ENCODE data around the gene MAP3K3. TPM values are rescaled to one million over a fixed set of nuclear protein-coding genes. Genes with fewer than 3 reads are reported as not detected.
A peak's percentile ranks its signal among the peaks of the same experiment; 100 is the strongest.

MAP3K3 gene
- total and polyA plus RNA-seq, 7 experiments from 2014 or later: 29.4 to 105 (median 81.0) TPM

DNA sequence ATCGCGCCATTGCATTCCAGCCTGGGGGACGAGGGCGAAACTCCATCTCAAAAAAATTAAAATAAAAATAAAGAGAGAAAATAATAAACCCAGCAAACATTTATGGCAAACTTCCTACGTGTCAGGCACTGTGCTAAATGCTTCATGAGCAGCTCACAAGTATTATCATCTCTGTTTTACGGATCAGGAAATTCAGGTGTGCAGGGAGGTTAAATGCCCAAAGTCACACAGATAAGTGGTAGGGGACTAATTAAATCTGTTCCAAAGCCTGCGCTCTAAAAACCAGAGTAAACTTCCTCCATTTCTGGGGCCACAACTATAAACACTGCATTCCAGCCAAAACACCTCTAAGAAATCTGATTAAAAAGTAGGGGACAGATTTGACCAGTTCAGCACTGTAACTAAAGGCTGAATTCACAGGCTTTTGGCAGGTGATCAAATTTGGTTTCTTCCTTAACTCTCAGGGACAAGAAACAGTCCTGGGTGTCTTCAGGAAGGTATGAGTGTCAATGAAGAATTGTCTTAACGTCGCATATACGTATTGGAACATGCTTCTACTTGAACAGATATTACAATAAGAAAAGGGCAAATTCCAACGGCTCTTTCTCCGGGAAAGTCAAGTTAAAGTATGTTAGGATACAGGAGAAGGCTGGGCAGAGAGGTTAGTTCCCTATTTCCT is 118.4 kb downstream of the MAP3K3 start:
- peak overlapping the region; percentile 96 for H3K27ac ChIP-seq (ENCODE audit: low read depth, low read length)
- peaks cover 0 to 8% of the 10 kb centered on the region in 2 donors for H3K4me1 ChIP-seq (ENCODE audit: control insufficient read depth in 2 of 2, insufficient read depth in 2 of 2, low read length in 2 of 2)
- H3K27me3 Mint-ChIP-seq: no peaks in the 10 kb centered on the region
- peaks cover 0 to 4% (median 0%) of the 10 kb centered on the region in 5 donors for H3K36me3 Mint-ChIP-seq
- ChIA-PET POLR2A (interaction anchor here (0.9 to 9.0 kb wide), 10 partner anchors 10 to 147 kb away, joined by 3 to 129 read pairs (median 5); partner anchors contain the start of genes CCDC47, DDX42, LIMD2 and MAP3K3), CTCF (interaction anchor here (0.8 to 0.9 kb wide), 3 partner anchors 30 to 90 kb away, joined by 3 to 4 read pairs (median 3); no protein-coding TSS in a partner anchor)
- intact Hi-C loops (cut with micrococcal nuclease): loop anchor here (1.0 to 2.0 kb wide), 9 partner anchors 12 to 190 kb away; partner anchors contain the start of genes CCDC47 (in 2 of the 2), DCAF7 (in 2 of the 2), FTSJ3 (in 2 of the 2) and MAP3K3 (in 2 of the 2)
- H3K36me3 ChIP-seq (ENCODE audit: control insufficient read depth in 2 of 3, insufficient read depth in 3 of 3, low read length in 3 of 3): peaks cover 0 to 1% (median under 1%) of the 10 kb centered on the region in 3 experiments
- DNase-seq (peak in 4 of 9 donors; percentile 9 to 19 (median 14)), ATAC-seq (no peak)
- no peaks in the 10 kb centered on the region for H3K27me3 ChIP-seq (ENCODE audit: control insufficient read depth in 2 of 2, insufficient read depth in 2 of 2, low read length in 2 of 2)
- peak overlapping the region; percentile 88 to 99 (median 93) for H3K27ac Mint-ChIP-seq
- peaks cover 0 to under 1% (median 0%) of the 10 kb centered on the region in 11 donors for H3K9me3 Mint-ChIP-seq
- no peaks in the 10 kb centered on the region for H3K9me3 ChIP-seq (ENCODE audit: control insufficient read depth in 2 of 3, low read length in 3 of 3)
- peak overlapping the region; percentile 74 for H3K4me3 ChIP-seq (ENCODE audit: low read length)
- H3K4me1 Mint-ChIP-seq: peaks cover 6 to 35% (median 24%) of the 10 kb centered on the region in 7 donors
- peak overlapping the region; percentile 83 to 98 (median 89) for H3K4me3 Mint-ChIP-seq

DNA sequence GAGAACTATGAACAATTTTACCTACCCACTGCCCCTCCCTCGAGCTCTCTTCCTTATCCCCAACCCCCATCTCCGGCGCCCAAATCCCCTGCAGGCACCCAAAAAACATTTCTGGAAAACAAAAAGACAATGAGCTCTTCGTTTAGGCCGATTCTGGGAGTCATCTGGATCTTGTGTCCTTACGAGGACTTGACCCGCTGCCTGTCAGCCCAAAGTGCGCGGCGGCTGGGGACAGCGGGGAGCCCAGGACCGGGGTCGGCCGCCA is 118.9 kb downstream of the MAP3K3 start:
- Histone ChIP-seq H3K4me3 (ENCODE audit: low read length) (peak overlapping the region; percentile 74), H3K27ac (ENCODE audit: low read depth, low read length) (peak overlapping the region; percentile 96), H3K36me3 (ENCODE audit: control insufficient read depth in 2 of 3, insufficient read depth in 3 of 3, low read length in 3 of 3) (peaks cover 0 to 5% (median 5%) of the 10 kb centered on the region in 3 experiments), H3K9me3 (ENCODE audit: control insufficient read depth in 2 of 3, low read length in 3 of 3) (no peaks in the 10 kb centered on the region), H3K4me1 (ENCODE audit: control insufficient read depth in 2 of 2, insufficient read depth in 2 of 2, low read length in 2 of 2) (peaks cover 0 to 8% of the 10 kb centered on the region in 2 donors), H3K27me3 (ENCODE audit: control insufficient read depth in 2 of 2, insufficient read depth in 2 of 2, low read length in 2 of 2) (no peaks in the 10 kb centered on the region)
- intact Hi-C loops (cut with micrococcal nuclease): loop anchor here (1.0 to 2.0 kb wide), 9 partner anchors 11 to 191 kb away; partner anchors contain the start of genes CCDC47 (in 2 of the 2), DCAF7 (in 2 of the 2), FTSJ3 (in 2 of the 2) and MAP3K3 (in 2 of the 2)
- DNase-seq: no peak
- Mint-ChIP-seq H3K4me1 (peaks cover 6 to 36% (median 24%) of the 10 kb centered on the region in 7 donors), H3K4me3 (peak overlapping the region; percentile 83 to 98 (median 89)), H3K9me3 (no peaks in the 10 kb centered on the region), H3K36me3 (peaks cover 0 to 9% (median 2%) of the 10 kb centered on the region in 5 donors), H3K27ac (peak overlapping the region; percentile 88 to 99 (median 93)), H3K27me3 (no peaks in the 10 kb centered on the region)
- ATAC-seq: no peak
- ChIA-PET CTCF (interaction anchor here (0.8 to 0.9 kb wide), 3 partner anchors 30 to 89 kb away, joined by 3 to 4 read pairs (median 3); no protein-coding TSS in a partner anchor), POLR2A (interaction anchor here (0.9 to 9.0 kb wide), 10 partner anchors 11 to 148 kb away, joined by 3 to 129 read pairs (median 5); partner anchors contain the start of genes CCDC47, DDX42, LIMD2 and MAP3K3)

DNA sequence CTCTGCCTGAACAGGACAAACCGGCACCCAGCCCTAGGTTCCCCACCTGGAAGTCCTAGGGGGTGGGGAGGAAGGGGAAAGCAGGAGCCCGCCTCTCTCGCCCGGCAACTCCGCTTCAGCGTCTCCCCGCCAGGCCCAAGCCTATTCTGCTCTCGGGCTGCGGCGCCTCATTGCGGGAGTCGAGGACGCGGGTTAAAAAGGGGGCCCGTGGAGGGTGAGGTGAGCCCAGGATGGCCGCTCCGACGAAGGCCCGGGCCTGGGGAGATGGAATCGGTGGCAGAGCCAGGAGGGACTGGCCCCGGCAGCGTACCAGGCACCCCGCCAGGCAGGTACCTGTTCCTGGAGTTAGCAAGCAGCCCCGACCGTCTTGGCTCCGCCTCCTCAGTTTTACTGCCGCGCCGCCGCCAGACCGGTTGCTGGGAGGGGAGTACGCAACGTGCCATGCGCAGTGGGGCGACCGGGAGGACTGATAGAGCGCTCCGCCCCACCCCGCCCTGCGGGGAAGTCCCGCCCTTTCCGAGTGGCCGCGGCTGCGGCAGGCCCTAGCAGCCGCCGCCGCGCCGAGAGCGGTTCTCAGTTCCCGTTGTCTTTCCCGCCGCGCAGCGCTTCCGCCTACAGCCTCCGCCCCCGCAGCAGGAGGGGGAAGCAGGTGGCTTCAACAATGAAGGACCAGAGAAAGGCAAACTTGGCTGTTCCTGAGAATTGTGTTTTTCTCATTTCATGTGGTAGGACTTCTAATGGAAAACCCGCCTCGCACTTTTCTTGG is 119.4 kb downstream of the MAP3K3 start, which contains the start of gene STRADA:
STRADA (minus strand) TSS at position 392 of the 766 bp plus-strand sequence. CDS start 13,430 bp downstream, outside the sequence.
- Histone ChIP-seq H3K27me3 (ENCODE audit: control insufficient read depth in 2 of 2, insufficient read depth in 2 of 2, low read length in 2 of 2) (no peaks in the 10 kb centered on the region), H3K36me3 (ENCODE audit: control insufficient read depth in 2 of 3, insufficient read depth in 3 of 3, low read length in 3 of 3) (peaks cover 0 to 8% (median 6%) of the 10 kb centered on the region in 3 experiments), H3K9me3 (ENCODE audit: control insufficient read depth in 2 of 3, low read length in 3 of 3) (no peaks in the 10 kb centered on the region), H3K27ac (ENCODE audit: low read depth, low read length) (peak within 1 kb of the TSS; percentile 96), H3K4me1 (ENCODE audit: control insufficient read depth in 2 of 2, insufficient read depth in 2 of 2, low read length in 2 of 2) (peaks cover 0 to 8% of the 10 kb centered on the region in 2 donors), H3K4me3 (ENCODE audit: low read length) (peak within 1 kb of the TSS; percentile 74)
- H3K27ac Mint-ChIP-seq: peak within 1 kb of the TSS; percentile 88 to 99 (median 93)
- ATAC-seq (peak; percentile 97), DNase-seq (peak; percentile 95 to 99 (median 98))
- no peaks in the 10 kb centered on the region for H3K9me3 Mint-ChIP-seq
- ChIA-PET CTCF (interaction anchor here (0.8 to 1.4 kb wide), 6 partner anchors 31 to 89 kb away, joined by 3 to 11 read pairs (median 4); partner anchors contain the start of genes CCDC47 and DDX42), POLR2A (interaction anchor here (0.6 to 9.0 kb wide), 29 partner anchors 10 to 149 kb away, joined by 3 to 129 read pairs (median 5); partner anchors contain the start of genes CCDC47, DDX42, LIMD2 and MAP3K3)
- intact Hi-C loops (cut with micrococcal nuclease): loop anchor here (1.0 to 2.0 kb wide), 10 partner anchors 11 to 405 kb away; partner anchors contain the start of genes CCDC47 (in 2 of the 2), DCAF7 (in 2 of the 2), FTSJ3 (in 2 of the 2) and MAP3K3 (in 2 of the 2)
- H3K4me3 Mint-ChIP-seq: peak within 1 kb of the TSS; percentile 83 to 98 (median 89)
- H3K27me3 Mint-ChIP-seq: no peaks in the 10 kb centered on the region
- H3K36me3 Mint-ChIP-seq: peaks cover 0 to 10% (median 4%) of the 10 kb centered on the region in 5 donors
- peaks cover 6 to 36% (median 24%) of the 10 kb centered on the region in 7 donors for H3K4me1 Mint-ChIP-seq

Other genes starting within 250 kb of the MAP3K3 start
- gene CYB561, start 176.1 kb upstream of the MAP3K3 start, total RNA-seq: 10 to 100 TPM in 3 of 5 experiments, 1 to 10 TPM in 2; 5.0 to 20.4 (median 11.0) TPM
- 1 to 10 TPM; 1.9 to 3.0 TPM for gene CYB561, start 176.1 kb upstream of the MAP3K3 start, polyA plus RNA-seq
- gene ACE, start 145.4 kb upstream of the MAP3K3 start, total RNA-seq: 10 to 100 TPM in 1 of 5 experiments, 1 to 10 TPM in 2, under 1 TPM in 2; 0.73 to 14.4 (median 2.3) TPM
- gene ACE, start 145.4 kb upstream of the MAP3K3 start, polyA plus RNA-seq: not detected
- gene KCNH6, start 99.1 kb upstream of the MAP3K3 start, total RNA-seq: not detected
- gene KCNH6, start 99.1 kb upstream of the MAP3K3 start, polyA plus RNA-seq: not detected
- 100 to 1,000 TPM in 1 of 5 experiments, 10 to 100 TPM in 4; 26.0 to 128 (median 70.0) TPM for gene DCAF7, start 71.9 kb upstream of the MAP3K3 start, total RNA-seq
- gene DCAF7, start 71.9 kb upstream of the MAP3K3 start, polyA plus RNA-seq: 10 to 100 TPM; 56.0 to 83.0 TPM
- gene TACO1, start 21.5 kb upstream of the MAP3K3 start, total RNA-seq: 10 to 100 TPM; 11.1 to 20.3 (median 15.2) TPM
- gene TACO1, start 21.5 kb upstream of the MAP3K3 start, polyA plus RNA-seq: 10 to 100 TPM; 20.4 to 21.2 TPM
- gene LIMD2, start 77.7 kb downstream of the MAP3K3 start, total RNA-seq: 100 to 1,000 TPM; 575 to 937 (median 595) TPM
- gene LIMD2, start 77.7 kb downstream of the MAP3K3 start, polyA plus RNA-seq: 100 to 1,000 TPM; 542 to 792 TPM
- gene STRADA, start 119.4 kb downstream of the MAP3K3 start, total RNA-seq: 10 to 100 TPM; 51.0 to 69.7 (median 54.2) TPM
- gene STRADA, start 119.4 kb downstream of the MAP3K3 start, polyA plus RNA-seq: 10 to 100 TPM; 19.9 to 24.2 TPM
- 10 to 100 TPM; 31.8 to 62.9 (median 34.7) TPM for gene CCDC47, start 151.2 kb downstream of the MAP3K3 start, total RNA-seq
- gene CCDC47, start 151.2 kb downstream of the MAP3K3 start, polyA plus RNA-seq: 10 to 100 TPM; 33.5 to 45.4 TPM
- 100 to 1,000 TPM; 101 to 192 (median 139) TPM for gene DDX42, start 151.8 kb downstream of the MAP3K3 start, total RNA-seq
- 10 to 100 TPM; 11.8 to 24.4 TPM for gene DDX42, start 151.8 kb downstream of the MAP3K3 start, polyA plus RNA-seq
- 100 to 1,000 TPM in 3 of 5 experiments, 10 to 100 TPM in 2; 68.4 to 153 (median 105) TPM for gene PSMC5, start 205.0 kb downstream of the MAP3K3 start, total RNA-seq
- gene PSMC5, start 205.0 kb downstream of the MAP3K3 start, polyA plus RNA-seq: 100 to 1,000 TPM; 153 to 162 TPM
- gene FTSJ3, start 205.2 kb downstream of the MAP3K3 start, total RNA-seq: 10 to 100 TPM; 38.1 to 66.2 (median 55.8) TPM
- 10 to 100 TPM; 22.1 to 44.4 TPM for gene FTSJ3, start 205.2 kb downstream of the MAP3K3 start, polyA plus RNA-seq
- gene SMARCD2, start 220.3 kb downstream of the MAP3K3 start, total RNA-seq: 100 to 1,000 TPM; 102 to 148 (median 109) TPM
- 100 to 1,000 TPM in 1 of 2 donors, 10 to 100 TPM in 1; 61.5 to 112 TPM for gene SMARCD2, start 220.3 kb downstream of the MAP3K3 start, polyA plus RNA-seq